GM18909 (cell line): ENCODE measurements around the gene AMPD1.

Experiments
- ATAC-seq: cut with Tn5 transposase; IDR thresholded peaks from one replicate; pipeline ENCODE4 v1.9.1; 2021; ENCODE audit warnings: mild to moderate bottlenecking; ENCODE audit not compliant: unreplicated experiment, poor library complexity

AMPD1 gene

DNA sequence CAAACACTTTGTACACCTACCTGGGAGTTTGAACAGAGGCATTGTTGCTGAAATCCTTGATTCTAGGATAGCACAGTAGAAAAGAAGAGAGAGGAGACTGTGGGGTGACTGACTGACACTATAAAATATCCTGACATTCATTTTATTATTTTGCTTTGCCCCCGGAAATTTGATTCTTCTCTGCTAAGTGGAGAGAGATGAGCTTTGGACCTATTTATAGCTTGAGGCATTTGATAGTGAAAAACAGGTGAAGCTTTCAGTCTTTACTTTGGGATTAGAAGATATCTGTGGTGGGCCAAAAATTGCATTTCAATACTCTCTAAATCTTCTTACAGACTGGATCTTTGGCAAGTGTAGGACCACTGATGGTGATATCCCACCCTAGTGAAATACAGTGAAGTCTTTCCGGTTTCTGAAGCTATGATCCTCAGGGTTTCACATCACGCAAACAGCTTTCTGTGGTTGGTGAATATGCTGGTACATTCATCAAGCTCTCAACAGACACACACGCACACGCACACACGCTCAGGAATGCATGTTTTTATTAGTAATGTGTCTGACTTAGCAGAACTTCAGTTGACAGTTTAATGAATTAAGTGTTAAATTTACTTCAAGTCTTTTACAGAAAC, at the start of gene AMPD1:
TSS of gene AMPD1 (minus strand) at position 117 of the 629 bp plus-strand sequence. CDS start at position 42, 75 bp downstream.
- ATAC-seq: no peak

DNA sequence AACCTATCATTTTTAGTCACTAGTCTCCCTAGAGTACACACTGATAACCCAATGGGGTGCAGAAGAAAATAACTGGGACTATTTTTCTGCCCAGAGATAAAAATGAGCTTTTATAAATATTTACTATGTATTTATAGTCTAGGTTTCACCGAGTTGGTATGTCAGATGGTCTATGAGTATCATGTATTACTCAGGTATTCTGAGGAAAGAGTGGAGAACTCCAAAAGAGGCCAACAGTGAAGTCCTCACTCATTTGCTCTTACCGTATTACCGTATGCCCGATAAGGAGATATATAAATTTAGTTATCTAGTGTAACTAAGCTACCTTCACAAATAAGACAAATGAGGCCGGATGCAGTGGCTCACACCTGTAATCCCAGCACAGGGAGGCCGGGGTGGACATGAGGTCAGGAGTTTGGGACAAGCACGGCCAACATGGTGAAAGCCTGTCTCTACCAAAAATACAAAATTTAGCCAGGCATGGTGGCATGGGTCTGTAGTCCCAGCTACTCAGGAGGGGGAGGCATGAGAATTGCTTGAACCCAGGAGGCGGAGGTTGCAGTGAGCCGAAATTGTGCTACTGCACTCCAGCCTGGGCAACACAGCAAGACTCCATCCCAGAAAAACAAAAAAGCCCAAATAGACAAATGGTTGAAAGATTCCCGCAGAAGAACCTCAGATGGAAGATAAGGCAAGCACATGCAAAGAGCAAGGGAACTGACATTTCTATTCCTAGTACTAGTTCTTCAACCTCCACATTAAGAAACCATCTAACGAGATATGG, 46.8 kb upstream of the AMPD1 start:
- ATAC-seq: no peak

DNA sequence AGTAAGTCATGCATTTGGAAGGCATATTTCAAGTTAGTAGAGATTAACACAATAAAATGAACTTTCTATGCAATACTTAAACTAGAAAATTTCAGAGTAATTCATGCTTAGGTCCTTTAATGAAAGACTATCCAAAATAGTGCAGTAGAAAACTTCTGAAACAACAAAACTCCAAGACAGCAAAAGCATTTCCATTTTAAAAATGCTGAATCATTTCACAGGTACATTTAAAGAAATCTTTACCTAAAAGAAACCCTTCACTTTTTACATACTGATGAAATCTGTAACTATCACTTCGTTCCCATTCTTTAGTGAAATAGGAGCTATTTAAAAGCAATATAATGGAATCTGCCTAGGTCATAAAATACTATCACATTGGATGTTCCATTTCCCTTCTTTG, 45.0 kb upstream of the AMPD1 start:
- ATAC-seq: no peak

DNA sequence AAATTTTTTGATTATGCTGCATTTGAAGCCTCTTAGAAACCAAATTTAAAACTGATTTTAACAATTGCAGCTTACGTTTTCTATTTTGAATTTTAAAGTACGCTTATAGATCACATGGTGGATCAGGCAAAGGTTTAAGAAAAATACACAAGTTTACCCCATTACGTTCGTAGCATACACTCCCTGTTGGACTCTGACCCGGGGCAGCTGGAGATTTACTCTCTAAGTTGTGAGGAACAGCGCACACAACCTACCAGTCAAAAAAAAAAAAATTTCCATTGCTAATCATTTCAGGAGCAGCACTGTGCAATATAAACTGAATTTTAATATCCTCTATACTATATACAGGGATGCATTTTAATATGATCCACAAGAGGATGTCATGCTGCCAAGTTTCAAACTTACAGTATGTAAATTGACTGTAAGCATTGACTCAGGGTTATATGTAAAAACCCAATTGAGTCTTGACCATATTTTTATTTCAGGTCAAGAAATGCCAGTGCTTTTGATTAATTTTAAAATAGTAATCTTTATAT, 42.0 kb upstream of the AMPD1 start:
- no peak for ATAC-seq

DNA sequence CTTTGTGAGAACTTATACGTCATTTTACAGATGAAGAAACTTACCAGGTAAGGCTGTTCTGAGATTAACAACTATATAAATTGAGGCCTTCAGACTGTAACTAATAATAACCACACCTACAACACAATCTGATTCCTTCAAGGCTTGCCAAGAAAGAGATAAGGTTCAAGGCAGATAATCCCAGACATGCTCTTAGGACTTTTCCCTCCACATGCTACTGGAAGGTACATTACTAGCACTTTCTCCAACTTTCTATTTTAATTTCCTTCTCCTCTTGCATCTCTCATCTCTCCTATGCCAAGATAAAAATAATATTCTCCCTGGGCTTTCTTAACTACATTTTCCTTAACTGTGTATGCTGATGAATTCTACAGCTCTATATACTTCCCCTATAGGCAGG, 40.1 kb upstream of the AMPD1 start:
- ATAC-seq: no peak

DNA sequence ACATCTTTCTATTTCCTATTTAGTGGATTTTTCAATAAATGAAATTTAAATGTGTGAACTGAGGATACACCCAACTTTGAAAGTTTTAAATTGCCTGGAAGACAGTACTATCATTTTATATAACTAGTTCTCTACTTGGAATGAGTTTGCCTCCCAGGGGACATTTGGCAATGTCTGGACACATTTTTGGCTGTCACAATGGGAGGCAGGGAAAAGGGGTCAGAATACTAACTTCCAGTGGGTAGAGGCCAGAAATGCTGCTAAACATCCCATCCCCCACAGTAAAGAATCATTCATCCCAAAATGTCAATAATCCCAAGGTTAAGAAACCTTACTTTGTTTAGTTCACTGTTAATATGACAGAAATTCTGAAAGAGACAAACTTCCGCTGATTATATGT, 34.4 kb upstream of the AMPD1 start:
- no peak for ATAC-seq

DNA sequence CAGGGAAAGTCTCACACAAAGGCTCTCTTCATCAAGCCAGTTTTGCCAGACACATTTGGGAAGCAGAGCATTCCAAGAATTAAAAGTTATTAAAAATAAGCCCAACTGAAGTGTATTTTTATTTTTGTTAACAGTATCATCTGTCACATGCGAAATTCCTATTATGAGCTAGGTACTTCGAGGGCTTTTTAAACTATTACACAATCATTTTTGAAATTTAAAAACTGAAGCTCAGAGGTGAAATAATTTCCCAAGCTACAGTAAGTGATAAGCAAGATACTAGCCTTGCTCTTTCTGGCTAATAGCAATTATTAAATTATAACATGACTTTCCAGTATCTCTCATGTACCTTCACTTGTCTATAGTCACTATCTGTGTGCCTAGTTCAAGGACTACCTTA, 33.2 kb upstream of the AMPD1 start:
- no peak for ATAC-seq

DNA sequence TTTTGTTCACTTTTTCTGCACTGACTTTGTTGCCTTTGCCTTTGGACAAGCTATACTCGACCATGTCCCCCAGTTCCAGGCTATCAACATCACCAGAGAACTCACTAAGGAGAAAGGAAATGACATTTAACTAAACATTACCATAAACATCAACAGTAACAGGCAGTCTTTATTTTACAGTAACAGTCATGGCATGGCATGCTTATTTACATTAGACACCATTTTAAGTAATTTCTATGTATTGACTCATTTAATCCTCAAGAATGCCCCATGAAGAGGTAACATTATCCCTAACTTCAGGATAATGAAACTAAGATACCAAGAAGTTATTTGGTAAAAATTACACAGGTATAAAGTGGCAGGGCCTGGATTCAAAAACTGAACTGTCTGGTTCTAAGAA, 29.9 kb upstream of the AMPD1 start:
- no peak for ATAC-seq

DNA sequence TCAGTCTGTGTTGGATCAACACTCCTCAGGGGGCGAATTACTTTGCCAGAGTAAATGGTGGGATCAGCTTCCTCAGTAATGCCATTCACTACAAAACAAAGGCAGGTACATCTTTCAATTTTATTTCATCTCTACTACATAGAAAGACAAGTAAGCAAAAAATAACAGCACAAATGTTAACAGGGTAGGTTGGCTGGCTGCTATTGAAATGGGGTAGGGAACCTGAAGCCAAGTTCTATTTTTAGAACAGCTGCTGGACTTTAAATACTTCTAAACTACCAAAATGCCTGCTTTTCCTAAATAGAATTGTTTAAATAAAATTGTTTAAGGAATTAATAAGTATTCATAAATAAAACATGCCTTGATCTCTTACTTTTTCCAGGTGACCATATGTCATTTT, 28.6 kb upstream of the AMPD1 start:
- ATAC-seq: no peak

DNA sequence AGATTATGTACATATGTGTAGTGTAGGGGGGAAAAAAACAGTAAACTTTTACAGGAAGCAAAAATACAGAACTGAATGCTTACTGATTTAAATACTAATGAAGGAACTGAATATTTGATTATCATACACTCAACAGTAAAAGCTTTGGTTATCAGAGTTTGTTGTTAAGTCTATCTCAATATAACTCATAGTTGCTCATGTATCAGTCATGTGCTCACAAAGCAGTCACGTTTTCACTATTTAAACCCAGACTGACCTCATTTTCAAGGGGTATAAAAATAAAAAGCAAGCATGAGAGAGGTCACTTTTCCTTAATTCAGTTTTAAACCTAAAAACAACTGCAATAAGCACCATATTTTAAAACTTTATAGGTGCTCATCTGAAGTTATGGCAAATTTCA, 28.1 kb upstream of the AMPD1 start:
- ATAC-seq: no peak

DNA sequence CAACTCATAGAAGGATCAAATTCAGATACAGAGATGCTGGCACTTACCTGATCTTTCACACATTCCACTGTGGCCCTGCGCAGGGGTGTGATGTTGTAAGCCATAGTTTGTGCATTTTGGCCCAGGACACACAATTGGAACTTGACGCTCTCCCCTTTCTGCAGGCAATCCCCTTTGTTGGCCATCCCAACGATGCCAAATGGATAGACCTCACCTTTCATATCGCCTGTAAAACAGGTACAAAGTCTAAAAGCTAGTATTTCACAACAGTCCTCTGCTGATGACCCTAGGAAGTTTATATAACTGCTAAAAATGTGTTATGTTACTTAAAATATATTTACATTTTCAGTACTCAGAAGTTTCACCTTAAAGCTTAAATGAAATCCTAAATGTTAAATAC, 25.1 kb upstream of the AMPD1 start:
- no peak for ATAC-seq

DNA sequence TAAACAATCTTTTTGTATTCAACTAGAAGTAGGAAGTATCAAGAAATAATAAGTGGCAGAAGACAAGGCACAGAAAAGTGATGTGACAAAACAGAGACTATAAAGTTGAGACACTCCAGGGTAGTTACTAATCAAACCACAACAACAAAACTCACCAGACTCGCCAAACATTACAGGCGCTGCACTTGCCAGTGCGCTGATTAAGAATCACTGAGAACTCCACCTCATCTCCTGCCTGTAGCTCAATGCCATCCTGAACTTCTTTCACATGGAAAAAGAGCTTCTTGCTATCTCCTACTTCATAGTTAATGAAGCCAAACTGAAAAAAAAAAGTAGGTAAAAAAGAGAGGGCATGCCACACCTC, 24.1 kb upstream of the AMPD1 start:
- ATAC-seq: no peak

DNA sequence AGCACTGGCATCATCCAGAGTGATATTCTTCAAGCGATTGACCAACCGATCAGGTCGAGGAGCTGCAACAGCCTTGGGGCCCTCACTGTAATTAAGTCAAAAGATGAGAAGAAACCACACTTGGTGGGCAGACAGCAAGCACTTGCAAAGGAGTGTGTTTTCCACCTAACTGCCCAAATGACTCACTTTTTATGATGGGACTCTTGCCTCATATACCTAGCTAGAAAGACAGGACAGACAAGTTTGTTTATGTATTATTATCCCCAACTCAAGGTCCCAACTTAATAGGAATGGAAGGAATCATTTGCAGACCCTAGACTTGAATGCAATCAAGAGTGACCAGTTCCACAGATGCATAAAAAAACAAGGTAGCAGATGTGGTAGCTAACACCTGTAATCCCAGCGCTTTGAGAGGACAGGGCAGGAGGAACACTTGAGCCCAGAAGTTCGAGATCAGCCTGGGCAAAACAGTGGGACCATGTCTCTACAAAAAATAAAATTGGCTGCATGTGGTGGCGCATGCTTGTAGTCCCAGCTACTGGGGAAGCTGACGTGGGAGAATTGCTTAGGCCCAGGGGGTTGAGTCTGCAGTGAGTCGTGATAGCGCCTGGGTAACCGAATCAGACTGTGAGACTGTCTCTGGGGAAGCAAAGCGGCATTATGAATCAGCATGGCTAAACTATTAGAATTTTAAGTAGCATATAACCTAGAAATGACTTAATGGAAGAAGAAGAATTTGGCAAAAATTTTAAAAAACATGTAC, 23.5 kb upstream of the AMPD1 start:
- ATAC-seq: no peak

DNA sequence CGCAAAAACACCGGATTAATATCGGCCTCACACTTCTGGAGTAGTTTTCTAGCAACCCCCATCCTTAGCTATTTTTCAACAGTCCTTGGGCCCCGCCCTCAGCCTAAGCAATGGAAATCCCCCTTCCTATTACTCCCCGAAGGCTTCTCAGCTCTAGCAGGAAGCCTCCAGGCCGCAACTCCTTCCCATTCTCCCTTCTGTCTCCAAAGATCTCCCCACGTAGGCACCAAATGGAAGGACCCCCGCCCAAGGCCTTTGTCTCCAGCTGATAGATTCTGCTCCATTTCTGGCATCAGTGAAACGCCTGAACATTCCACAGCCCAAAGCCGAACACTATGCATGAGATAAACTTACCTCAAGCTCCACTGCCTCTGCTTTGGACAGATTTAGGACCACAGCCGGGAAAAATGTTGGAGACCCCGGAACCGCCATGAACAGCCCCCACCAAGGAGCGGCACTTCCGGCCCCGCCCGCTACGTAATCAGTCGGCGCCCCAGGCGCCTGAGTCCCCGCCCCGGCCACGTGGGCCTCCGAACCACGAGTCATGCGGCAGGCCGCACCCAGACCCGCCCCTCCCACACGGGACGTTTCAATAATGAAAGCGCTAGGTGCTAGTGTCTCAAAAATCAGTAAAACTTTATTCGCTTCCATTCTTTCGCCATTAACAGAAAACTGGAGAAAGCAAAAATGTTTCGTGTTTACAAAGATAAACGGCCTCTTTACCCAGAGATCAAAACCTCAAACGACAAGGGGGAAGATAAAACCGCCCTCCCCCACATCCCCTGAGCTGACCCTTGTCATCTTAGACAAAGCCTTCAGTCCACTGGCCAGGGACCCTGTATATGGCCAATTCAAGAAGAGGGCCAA, 21.2 kb upstream of the AMPD1 start, which contains the start of gene NRAS:
TSS of gene NRAS (minus strand) at position 468 of the 867 bp plus-strand sequence. CDS start 611 bp downstream, outside the sequence.
- peak; percentile 95 for ATAC-seq

DNA sequence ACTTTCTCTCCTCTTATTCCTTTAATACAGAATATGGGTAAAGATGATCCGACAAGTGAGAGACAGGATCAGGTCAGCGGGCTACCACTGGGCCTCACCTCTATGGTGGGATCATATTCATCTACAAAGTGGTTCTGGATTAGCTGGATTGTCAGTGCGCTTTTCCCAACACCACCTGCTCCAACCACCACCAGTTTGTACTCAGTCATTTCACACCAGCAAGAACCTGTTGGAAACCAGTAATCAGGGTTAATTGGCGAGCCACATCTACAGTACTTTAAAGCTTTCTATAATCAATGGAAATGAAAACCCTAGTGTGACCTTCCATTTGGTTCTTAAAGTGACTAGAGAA, 20.6 kb upstream of the AMPD1 start:
- no peak for ATAC-seq

DNA sequence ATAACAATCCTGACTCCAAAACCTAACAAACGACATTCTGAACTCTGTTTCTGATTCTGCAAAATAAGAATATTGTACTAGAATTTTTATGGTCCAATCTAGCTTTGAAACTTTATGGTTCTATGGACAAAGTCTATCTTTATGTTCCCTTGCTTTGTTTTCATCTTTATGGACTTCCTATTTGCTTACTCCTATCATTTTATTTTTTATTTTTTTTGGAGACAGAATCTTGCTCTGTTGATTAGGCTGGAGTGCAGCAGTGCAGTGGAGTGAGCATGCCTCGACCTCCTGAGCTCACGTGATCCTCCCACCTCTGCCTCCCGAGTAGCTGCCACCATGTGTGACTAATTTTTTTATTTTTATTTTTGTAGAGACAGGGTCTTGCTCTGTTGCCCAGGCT, 17.6 kb upstream of the AMPD1 start:
- no peak for ATAC-seq

DNA sequence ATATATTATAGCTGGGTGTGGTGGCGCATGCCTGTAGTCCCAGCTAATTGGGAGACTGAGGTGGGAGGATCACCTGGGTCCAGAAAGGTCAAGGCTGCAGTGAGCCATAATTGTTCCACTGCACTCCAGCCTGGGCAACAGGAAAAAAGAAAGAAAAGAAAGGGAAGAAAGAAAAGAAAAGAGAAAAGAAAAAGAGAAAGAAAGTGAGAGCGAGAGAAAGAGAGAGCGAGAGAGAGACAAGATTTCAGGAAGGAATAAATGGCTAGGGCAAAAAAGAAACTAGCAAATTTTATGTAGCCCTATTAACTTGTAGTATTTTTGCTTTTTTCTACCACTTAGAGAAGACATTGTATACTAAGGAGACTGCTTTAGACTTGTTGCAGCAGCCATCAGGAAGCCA, 15.0 kb upstream of the AMPD1 start:
- no peak for ATAC-seq

DNA sequence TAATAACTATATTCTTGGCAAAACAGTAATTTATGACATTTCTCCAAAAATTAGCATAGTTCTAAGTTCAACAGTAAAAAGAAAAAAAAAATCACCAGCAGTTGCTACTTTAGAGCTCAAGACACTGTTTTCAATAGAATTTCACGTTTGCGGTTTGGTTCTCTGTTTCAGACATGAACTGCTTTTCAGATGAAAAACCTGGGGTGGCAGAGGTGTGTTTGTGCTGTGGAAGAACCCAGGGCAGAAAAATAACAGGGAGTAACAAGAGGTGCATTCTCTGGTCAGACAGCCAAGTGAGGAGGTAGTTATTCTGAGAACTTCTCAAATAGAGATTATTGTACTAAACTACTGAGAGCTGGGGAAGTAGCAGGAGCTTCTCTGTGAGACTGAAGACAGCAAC, 12.3 kb upstream of the AMPD1 start:
- no peak for ATAC-seq

DNA sequence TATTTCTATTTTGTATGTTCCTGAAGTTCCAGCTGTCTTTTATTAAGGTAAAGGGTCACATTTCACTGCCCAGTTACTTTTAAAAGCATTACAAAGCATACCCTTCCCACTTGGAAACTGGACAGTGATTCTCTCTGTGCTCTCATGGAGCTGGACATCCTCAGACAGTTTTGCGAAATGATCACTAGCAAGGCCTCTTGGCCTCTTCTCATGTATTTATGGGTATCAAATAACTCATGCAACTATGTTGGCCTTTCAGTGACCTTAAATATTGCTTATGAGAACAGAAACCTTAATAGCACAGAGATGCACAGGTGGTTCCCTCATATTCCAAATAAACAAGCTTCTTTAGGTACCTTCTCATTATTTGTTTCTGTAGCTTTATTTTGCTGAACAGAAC, 7.9 kb upstream of the AMPD1 start:
- ATAC-seq: peak; percentile 56

DNA sequence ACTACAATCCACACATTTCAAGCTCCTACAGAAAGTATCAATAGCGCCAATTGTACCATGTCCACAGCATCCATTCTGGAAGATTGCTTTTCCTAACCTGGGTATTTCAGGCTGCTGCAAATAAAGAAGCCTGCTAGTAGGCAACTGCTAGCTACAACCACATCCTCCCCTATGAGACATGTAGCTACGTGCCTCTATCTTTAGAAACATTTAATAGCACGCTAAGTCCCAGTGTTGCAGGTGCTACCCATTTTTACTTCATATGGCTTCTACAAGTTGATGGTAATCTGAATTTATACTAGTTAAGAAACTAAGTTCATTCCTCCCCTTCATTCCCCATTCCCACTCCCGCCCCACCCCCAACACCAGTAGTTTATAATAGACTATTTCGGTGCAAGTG, 7.4 kb upstream of the AMPD1 start:
- ATAC-seq: peak; percentile 58
